GM12801 (cell line): ENCODE results near the gene CLEC7A.

Source experiments
- TF ChIP-seq, protein P1 (sequence below): IDR thresholded peaks from one replicate; pipeline ENCODE4 v1.5.1; 2011; ENCODE audit warnings: control low read depth; ENCODE audit not compliant: insufficient read length; ENCODE audit errors: extremely low read depth

The CLEC7A gene

GRCh38 chr12:10169104-10169503 is 39.1 kb upstream of the CLEC7A start:
- TF ChIP-seq, protein P1, sequence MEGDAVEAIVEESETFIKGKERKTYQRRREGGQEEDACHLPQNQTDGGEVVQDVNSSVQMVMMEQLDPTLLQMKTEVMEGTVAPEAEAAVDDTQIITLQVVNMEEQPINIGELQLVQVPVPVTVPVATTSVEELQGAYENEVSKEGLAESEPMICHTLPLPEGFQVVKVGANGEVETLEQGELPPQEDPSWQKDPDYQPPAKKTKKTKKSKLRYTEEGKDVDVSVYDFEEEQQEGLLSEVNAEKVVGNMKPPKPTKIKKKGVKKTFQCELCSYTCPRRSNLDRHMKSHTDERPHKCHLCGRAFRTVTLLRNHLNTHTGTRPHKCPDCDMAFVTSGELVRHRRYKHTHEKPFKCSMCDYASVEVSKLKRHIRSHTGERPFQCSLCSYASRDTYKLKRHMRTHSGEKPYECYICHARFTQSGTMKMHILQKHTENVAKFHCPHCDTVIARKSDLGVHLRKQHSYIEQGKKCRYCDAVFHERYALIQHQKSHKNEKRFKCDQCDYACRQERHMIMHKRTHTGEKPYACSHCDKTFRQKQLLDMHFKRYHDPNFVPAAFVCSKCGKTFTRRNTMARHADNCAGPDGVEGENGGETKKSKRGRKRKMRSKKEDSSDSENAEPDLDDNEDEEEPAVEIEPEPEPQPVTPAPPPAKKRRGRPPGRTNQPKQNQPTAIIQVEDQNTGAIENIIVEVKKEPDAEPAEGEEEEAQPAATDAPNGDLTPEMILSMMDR: no peak

DNA sequence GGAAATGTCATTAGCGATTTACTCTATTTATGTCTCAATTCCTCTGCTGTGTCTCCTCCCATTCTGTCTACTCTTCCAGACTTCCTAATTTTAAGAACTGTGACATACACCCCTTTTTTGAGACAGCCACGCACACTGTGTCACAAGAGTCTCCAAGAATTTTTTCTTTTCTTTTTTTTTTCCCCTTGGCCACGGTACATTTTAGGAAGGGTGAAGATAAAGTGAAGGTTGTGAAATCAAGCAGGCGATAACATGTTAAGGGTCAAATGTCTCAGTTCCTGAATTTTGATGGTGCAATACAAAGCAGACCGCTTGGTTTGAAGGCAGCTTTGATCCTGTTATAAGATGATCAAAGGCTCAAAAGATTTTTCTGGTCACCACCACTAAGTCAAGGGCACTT is 37.6 kb upstream of the CLEC7A start:
- TF ChIP-seq, protein P1: no peak

DNA sequence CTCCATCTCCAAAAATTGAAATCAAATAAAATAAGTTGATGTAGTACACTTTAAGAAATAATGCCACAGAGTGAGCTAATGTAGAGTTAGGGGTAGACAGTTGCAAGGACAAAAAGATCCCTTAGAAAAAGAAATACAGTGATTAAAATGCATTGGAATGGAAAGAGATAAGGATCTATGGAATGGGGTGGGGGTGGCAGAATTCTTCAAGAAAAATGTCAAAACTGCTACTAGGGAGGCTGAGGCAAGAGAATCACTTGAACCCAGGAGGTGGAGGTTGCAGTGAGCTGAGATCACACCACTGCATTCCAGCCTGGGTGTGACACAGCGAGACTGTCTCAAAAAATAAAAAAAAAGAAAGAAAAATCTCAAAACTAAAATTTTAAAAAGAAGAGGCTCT is 35.4 kb upstream of the CLEC7A start:
- TF ChIP-seq, protein P1: no peak

DNA sequence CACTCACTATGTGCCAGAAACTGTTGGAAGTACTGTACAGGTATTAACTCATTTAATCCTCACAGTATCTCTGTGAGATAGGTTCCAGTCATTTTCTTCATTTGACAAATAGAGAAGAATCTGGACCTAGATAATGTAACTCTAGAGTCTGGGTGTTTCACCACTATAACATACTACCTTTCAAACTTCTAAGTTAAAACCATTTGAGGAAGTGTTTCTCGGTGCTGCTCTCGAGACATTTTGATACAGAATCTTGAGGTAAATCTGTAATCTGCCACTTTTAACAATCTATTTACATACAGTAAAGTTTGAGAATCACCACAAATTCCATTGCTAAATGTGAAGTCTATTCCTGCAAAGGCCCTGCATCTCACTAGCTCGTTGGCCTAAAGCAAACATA is 33.1 kb upstream of the CLEC7A start:
- TF ChIP-seq, protein P1: no peak

DNA sequence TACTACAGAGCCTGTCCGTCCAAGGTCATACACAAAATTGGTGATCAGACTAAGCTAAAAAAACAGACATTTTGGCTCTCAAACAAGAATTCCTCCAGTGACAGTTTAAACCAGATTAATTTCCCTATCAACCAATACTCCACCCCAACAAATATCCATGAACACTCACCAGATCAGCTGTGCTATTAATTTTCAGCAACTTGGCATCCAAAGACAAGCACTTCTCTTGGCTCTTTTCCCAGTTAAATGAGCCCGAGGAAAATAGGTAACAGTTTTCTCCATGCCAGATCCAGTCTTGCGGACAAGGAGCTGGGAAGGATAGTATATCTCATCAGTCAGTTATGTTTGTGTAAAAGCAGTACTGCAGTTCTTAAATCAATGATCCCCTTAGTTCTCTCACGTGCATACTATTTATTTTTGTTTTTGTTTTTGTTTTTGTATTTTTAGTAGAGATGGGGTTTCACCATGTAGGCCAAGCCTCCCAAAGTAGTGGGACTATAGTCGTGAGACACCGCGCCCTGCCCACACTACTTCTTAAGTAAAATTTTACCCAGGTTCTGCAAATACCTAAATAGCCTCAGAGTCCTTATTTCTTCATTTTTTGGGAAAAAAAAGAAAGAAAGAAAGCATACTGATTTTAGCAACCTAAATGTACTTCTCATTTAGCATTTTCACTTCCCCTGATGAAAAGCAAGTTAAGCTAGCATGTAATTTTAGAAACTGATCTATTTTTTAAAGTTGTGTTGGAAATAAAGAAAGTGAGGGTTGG is 30.8 kb upstream of the CLEC7A start:
- TF ChIP-seq, protein P1: no peak

DNA sequence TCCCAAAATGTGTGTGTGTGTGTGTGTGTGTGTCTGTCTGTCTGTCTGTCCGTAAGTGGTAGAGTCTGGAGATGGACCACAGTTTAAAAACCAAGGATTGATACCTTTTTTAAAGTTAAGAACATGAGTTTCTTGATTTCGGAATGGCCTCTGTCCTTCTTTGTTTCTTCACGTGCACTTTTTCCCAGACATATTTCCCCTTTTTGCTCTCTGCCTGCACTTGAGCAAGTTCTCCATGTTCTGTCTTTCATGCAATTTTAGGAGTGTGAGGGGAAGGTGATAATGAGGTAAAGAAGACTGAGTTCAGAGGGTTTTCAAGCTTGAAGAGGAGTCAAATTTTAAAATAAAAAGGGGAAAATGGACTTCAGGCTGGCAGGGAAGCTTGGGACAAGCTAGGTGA is 29.3 kb upstream of the CLEC7A start:
- TF ChIP-seq, protein P1: no peak

DNA sequence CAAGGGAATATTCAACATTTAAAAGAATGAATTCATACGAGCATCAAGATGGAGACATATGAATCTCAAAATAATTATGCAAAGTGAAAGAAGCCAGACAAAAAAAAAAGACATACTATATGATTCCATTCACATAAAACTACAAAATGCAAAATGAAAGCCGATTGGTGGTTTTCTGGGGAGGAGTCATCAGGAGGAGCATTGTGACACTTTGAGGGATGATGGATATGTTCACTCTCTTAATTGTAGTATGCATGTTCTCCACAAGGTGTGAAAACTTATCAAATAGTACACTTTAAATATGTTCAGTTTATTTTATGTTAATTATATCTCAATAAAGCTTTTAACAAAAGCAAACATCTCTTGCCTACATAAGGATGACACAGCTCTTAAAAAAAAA is 28.4 kb upstream of the CLEC7A start:
- TF ChIP-seq, protein P1: no peak
